Osteoblast (primary cell): ENCODE measurements around the gene MORF4L2. TPM values are rescaled to one million over a fixed set of nuclear protein-coding genes. Genes with fewer than 3 reads are reported as not detected.

Experiments used
- DNase-seq: peaks from one replicate; pipeline ENCODE4 v3.0.0; 2011; ENCODE audit warnings: low spot score, mixed read lengths; ENCODE audit not compliant: insufficient read length; ENCODE audit errors: missing footprints
- H2AFZ ChIP-seq: 2 replicates; pipeline ENCODE4 v1.6.0; 2011; ENCODE audit warnings: mild to moderate bottlenecking, low read length
- H3K27ac ChIP-seq: 2 replicates; pipeline ENCODE4 v1.5.1; 2011; ENCODE audit warnings: mild to moderate bottlenecking, low read depth, low read length, moderate library complexity
- H3K27me3 ChIP-seq: 2 replicates; pipeline ENCODE4 v1.6.0; 2012; ENCODE audit warnings: mild to moderate bottlenecking, control low read depth, inconsistent platforms, low read length, moderate library complexity; ENCODE audit not compliant: insufficient read depth
- H3K36me3 ChIP-seq: 2 replicates; pipeline ENCODE4 v1.5.1; 2011; ENCODE audit warnings: mild to moderate bottlenecking, low read length, control low read depth, moderate library complexity; ENCODE audit not compliant: insufficient read depth
- H3K4me1 ChIP-seq: 2 replicates; pipeline ENCODE4 v1.5.1; 2011; ENCODE audit warnings: mild to moderate bottlenecking, low read length, control low read depth, moderate library complexity; ENCODE audit not compliant: insufficient read depth
- H3K4me2 ChIP-seq: 2 replicates; pipeline ENCODE4 v1.6.0; 2011; ENCODE audit warnings: mild to moderate bottlenecking, low read length; ENCODE audit not compliant: insufficient read depth
- H3K4me3 ChIP-seq: fragments of 200-600 bp; sonication (generic); 3 replicates; pipeline ENCODE4 v1.5.1; 2012; ENCODE audit warnings: mild to moderate bottlenecking, low read length, inconsistent platforms; ENCODE audit not compliant: insufficient read depth
- H3K79me2 ChIP-seq: 2 replicates; pipeline ENCODE4 v1.6.0; 2012; ENCODE audit warnings: mild to moderate bottlenecking, low read length, control low read depth, inconsistent platforms; ENCODE audit not compliant: insufficient read depth
- H3K9me3 ChIP-seq: 2 replicates; pipeline ENCODE4 v1.5.1; 2011; ENCODE audit warnings: low read depth, low read length, control low read depth
- H4K20me1 ChIP-seq: 2 replicates; pipeline ENCODE4 v1.6.0; 2012; ENCODE audit warnings: mild to moderate bottlenecking, low read length, control low read depth; ENCODE audit not compliant: insufficient read depth
- CTCF ChIP-seq: IDR thresholded peaks from 2 replicates; pipeline ENCODE4 v1.5.1; 2011; ENCODE audit warnings: mild to moderate bottlenecking, low read depth, low read length, moderate library complexity; ENCODE audit errors: extremely low read depth
- total RNA-seq: library from RNA; depleted of rRNA; stranded (reverse); fragments of >200 nt; gene quantifications from 2 replicates; pipeline ENCODE4 v1.2.3, GENCODE V29; 2012

The MORF4L2 gene
- total RNA-seq, 1 donor: 953 TPM

GRCh38 chrX:103727115-103727514, 40.6 kb upstream of the MORF4L2 start:
- H4K20me1 ChIP-seq: no peaks in the 10 kb centered on the region
- no peak for DNase-seq
- TF ChIP-seq CTCF: no peak

DNA sequence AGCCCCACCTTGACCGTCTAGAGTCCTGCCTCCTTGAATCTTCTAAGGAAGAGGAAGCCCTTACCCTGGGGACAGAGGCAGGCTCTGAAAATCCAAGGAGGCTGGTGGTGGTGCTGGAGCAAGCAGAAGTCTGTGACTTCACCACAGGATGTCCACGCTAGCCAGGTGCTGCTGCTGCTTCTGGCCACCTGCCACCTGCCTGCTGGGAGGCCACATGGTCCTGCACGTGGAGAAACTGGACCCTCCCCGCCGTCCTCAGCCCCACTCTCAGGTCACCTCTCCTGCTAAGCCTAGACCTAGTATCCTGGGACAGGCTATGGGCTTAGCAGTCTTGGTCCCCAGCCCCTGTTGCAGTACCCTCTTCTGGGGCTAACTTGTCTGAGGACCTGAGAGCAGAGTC, 40.0 kb upstream of the MORF4L2 start:
- DNase-seq: no peak
- Histone ChIP-seq H3K79me2 (no peaks in the 10 kb centered on the region), H3K27ac (no peak overlapping the region), H3K9me3 (no peaks in the 10 kb centered on the region), H3K4me2 (no peak overlapping the region), H3K27me3 (peaks cover 17% of the 10 kb centered on the region), H3K4me3 (no peak overlapping the region), H2AFZ (no peak overlapping the region), H4K20me1 (no peaks in the 10 kb centered on the region), H3K36me3 (no peaks in the 10 kb centered on the region), H3K4me1 (peaks cover 13% of the 10 kb centered on the region)
- TF ChIP-seq CTCF: no peak

More at GRCh38 chrX:103727115-103727514, 40.6 kb upstream of the MORF4L2 start:
- H3K36me3 ChIP-seq: no peaks in the 10 kb centered on the region
- no peak overlapping the region for H3K27ac ChIP-seq
- H2AFZ ChIP-seq: no peak overlapping the region
- H3K79me2 ChIP-seq: no peaks in the 10 kb centered on the region
- H3K27me3 ChIP-seq: peaks cover 17% of the 10 kb centered on the region
- H3K4me3 ChIP-seq: no peak overlapping the region
- no peak overlapping the region for H3K4me2 ChIP-seq
- H3K9me3 ChIP-seq: no peaks in the 10 kb centered on the region
- H3K4me1 ChIP-seq: peaks cover 20% of the 10 kb centered on the region

DNA sequence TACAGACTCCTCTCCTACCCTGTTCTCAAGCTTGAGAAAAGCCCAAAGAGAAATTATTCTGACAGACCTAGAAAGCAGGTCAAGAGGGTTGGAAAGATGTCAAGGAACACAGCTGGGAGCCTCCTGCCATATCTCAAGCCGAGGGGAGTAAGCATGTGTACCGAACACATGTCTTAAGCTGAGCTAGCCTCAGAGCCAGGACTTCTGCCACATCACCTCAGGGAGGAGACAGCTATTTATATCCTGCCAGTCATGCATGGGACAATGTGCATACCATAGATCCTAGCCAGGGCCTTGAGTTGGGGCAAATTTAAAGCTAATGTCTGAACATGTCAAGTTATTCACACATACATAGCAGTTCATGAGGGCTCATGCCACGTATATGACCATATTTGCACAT, 36.0 kb upstream of the MORF4L2 start:
- DNase-seq: no peak
- H2AFZ ChIP-seq: peak overlapping the region; percentile 16
- peaks cover 15% of the 10 kb centered on the region for H3K27me3 ChIP-seq
- TF ChIP-seq CTCF: no peak
- H3K4me3 ChIP-seq: no peak overlapping the region
- no peaks in the 10 kb centered on the region for H3K9me3 ChIP-seq
- H3K4me2 ChIP-seq: no peak overlapping the region
- no peaks in the 10 kb centered on the region for H3K36me3 ChIP-seq
- no peaks in the 10 kb centered on the region for H3K79me2 ChIP-seq
- H3K4me1 ChIP-seq: peaks cover 3% of the 10 kb centered on the region
- no peak overlapping the region for H3K27ac ChIP-seq
- no peaks in the 10 kb centered on the region for H4K20me1 ChIP-seq

DNA sequence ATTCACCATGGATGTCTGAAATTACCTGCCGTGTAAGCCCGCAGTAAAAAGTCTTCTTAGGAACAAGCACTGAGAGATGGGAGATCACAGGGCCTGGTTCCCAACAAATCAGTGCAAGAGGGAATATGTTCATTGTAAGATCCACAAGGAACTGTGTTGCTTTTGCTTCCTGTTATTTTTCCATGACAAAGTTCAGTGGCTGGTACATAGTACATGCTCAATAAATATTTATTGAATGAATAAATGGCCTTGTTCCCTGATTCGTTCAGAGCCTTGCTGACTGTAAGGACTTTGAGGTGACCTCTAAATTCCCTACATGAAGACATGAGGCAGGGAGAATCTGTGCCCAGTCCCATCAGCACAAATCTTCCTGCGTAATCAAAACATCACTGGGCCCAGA, 31.6 kb upstream of the MORF4L2 start:
- Histone ChIP-seq H3K4me3 (no peak overlapping the region), H4K20me1 (no peaks in the 10 kb centered on the region), H2AFZ (no peak overlapping the region), H3K27me3 (peaks cover 8% of the 10 kb centered on the region), H3K4me2 (no peak overlapping the region), H3K79me2 (no peaks in the 10 kb centered on the region), H3K27ac (no peak overlapping the region), H3K4me1 (peaks cover 12% of the 10 kb centered on the region), H3K9me3 (no peaks in the 10 kb centered on the region), H3K36me3 (no peaks in the 10 kb centered on the region)
- no peak for DNase-seq
- TF ChIP-seq CTCF: no peak
